AG09319 (cell line): ENCODE data around the gene CCDC3.

ENCODE experiments used
- DNase-seq: peaks from one replicate; pipeline ENCODE4 v3.0.0-alpha.2; 2010; ENCODE audit warnings: low read depth; ENCODE audit errors: extremely low read depth
- TF ChIP-seq, protein P1 (sequence below): IDR thresholded peaks from 2 replicates; pipeline ENCODE4 v1.5.1; 2011; ENCODE audit warnings: low read depth, mild to moderate bottlenecking, inconsistent platforms, low read length, moderate library complexity

CCDC3 gene

DNA sequence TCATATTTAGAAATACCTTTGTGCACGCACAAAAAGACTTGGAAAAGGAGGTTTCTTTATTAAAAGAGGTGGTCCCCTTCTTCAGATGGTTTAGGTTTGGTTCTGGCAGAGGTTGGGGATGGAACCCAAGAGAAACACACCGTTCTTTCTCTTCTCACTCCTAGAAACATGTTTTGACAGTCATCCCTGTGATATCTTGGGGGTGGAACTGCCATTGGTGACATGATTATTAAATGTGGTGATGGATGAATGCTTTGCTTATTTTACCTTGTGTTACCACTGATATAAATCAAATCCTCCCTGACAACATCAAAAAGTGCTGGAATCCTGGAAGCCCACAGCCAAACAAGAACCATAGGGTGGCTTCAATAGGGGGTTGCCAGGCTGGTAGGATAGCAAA lies 146.5 kb downstream of the CCDC3 start:
- TF ChIP-seq, protein P1, sequence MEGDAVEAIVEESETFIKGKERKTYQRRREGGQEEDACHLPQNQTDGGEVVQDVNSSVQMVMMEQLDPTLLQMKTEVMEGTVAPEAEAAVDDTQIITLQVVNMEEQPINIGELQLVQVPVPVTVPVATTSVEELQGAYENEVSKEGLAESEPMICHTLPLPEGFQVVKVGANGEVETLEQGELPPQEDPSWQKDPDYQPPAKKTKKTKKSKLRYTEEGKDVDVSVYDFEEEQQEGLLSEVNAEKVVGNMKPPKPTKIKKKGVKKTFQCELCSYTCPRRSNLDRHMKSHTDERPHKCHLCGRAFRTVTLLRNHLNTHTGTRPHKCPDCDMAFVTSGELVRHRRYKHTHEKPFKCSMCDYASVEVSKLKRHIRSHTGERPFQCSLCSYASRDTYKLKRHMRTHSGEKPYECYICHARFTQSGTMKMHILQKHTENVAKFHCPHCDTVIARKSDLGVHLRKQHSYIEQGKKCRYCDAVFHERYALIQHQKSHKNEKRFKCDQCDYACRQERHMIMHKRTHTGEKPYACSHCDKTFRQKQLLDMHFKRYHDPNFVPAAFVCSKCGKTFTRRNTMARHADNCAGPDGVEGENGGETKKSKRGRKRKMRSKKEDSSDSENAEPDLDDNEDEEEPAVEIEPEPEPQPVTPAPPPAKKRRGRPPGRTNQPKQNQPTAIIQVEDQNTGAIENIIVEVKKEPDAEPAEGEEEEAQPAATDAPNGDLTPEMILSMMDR, result no peak
- no peak for DNase-seq

DNA sequence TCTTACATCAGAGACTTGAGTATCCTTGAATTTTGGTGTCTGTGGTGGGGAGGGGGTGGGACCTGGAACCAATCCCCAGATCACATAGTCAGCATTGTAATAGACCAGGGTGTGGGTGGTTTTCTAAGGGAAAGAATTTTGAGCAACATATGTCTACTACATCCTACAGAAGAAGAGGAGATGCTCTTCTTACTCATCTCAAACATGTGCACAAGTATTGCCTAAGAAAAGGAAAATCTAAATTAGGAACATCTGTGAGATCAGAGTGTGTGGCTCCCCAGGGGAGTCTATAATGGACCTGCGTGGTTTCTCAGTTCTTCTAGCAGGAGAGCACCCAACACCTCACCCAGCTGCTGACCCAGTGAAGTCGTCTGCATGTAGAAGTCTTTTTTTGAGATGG lies 148.8 kb downstream of the CCDC3 start:
- no peak for DNase-seq
- TF ChIP-seq, protein P1, result no peak

DNA sequence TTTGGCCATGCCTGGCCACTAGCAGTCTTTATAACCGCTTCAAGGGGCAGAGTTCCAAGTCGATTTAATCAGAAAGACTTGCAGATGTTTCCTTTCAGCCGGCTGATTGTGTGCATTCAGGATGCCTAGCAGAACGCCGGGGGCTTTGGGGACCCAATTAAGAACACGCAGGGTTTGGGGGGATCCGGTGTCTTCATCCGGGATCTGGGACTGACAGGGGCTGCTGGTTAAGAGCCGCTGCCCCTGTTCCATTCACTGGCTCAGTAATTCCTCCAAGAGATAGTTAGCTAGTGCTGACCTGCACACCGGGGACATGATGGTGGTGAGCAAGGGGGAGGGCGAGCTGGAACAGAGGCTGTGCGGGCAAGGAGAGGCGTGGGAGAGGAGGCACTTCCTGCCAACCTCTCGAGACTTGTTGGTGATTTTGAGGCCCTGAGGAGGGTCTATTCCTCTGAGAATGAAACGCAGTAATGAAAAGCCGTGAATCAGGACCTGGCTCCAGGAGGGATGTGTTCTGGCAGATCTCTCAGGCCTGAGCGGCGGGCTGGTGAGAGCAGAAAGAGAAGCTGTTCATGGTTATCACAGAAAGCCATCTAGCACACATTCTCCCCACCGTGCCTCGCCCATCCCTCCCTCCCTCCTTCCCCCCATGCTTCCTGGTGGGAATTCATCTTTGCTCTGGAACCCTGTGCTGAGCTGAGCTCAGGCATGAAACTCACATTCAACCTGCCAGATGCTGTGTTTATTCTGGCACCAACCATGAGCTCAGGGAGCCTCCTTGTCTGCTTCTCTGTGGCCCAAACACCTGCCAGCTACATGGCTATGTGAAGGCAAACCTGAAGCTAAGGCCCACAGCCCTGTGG lies 152.0 kb downstream of the CCDC3 start:
- DNase-seq, result no peak
- TF ChIP-seq, protein P1, result no peak

DNA sequence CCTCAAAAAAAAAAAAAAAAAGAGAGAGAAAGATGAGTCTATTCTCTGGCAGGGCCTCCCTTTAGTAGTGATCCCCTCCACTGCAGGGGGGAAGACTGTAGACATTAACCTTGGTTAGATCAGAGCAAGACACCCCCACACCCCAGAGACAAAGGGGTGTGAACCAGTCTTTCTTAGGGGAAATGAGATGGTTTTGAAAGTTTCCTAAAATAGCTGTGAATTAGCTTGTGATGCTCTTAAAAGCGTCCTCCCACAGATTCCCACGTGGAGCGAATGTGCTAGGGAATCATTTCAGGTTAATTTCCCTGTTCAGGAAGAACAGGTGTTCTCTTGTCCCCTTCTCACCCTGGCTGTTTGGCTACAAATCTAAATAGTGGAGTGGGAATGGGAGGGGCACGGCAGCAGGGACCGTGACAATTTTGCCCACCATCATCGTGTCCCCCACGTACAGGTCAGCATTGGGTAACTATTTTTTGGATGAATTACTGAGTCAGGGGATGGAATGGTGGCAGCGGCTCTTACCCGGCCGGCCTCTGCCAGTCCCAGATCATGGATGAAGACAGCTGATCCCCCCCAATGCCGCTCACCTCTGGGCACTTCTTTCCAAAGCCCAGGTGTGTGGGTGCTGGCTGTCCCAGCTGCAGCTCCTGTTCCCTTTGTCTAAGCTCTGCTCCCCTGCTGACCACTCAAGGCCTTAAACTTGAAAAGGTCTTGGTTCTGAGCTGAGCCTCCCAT lies 152.9 kb downstream of the CCDC3 start:
- DNase-seq, result no peak
- TF ChIP-seq, protein P1, result no peak

DNA sequence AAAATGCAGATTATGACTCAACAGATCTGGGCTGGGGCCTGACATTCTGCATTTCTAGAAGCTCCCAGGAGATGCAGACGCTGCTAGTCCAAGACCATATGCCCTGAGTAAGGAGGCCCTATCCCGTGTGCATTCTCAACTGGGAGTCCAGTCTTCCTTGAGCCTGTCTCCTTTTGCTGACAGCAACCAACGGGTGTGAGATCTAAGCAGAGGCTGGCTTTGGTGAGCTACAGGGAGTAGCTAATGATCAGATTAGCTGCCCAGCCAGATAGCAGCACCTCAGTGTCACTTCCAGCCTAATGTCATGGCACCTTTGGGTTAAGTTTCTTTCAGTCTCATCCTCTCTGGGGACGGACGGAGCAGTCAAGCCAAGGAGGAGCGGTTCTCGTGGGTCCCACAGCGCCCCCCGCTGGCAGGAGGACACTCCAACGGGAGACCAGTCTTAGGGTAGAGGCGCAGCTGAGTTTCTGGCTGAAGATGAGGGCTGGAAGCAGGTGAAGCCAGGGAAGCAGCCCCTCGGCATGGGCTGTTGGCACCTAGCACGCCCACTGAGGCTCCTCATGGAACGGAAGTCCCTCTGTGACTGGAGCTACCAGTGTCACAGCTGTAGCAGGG lies 154.0 kb downstream of the CCDC3 start:
- TF ChIP-seq, protein P1, result peak; percentile 10; the same call in 1 of the 2 replicates
- no peak for DNase-seq

DNA sequence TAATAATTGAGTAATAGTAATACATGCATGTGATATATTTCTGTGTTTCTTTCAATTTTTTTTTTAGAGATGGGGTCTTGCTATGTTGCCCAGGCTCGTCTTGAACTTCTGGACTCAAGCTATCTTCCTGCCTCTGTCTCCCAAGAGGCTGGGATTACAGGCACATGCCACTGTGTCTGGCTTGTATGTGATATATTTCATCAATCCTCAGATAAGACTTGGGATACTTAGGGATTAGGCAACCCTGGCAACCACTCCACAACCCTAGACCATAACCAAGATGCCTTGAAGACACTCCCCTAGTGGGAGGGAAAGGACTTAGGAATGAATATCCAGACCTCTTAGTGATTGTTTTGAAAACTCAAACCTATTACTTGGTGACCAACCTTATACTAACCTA lies 154.8 kb downstream of the CCDC3 start:
- TF ChIP-seq, protein P1, result no peak
- no peak for DNase-seq
